ENCODE measurements around the gene HS6ST2.

Gene HS6ST2

GRCh38 chrX:132737743-132738142 lies 220.7 kb downstream of the HS6ST2 start:
- no peak for DNase-seq

GRCh38 chrX:132732236-132732635 lies 226.2 kb downstream of the HS6ST2 start:
- DNase-seq: no peak

DNA sequence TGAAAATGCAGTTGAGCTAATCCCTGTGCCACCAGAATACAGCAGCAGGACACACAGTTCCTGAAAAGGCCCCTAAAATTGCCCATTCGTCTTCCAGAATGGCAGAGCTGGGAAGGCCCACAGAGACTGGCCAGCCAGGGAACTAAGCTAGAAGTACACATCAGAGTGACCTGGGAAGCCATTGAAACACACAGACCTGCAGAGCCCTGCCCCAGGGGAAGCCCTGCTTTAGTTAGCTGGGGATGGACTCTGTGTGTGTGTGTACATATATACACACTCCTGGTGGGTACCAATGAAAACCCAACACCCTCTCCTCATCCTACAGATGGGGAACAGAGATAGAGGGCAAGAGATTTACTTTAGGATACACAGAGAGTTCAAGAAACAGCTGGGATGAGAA lies 227.7 kb downstream of the HS6ST2 start:
- DNase-seq: no peak

GRCh38 chrX:132730266-132730665 lies 228.2 kb downstream of the HS6ST2 start:
- DNase-seq: no peak

- DNase-seq: no peak
Observed at GRCh38 chrX:132728296-132728695, 230.1 kb downstream of the HS6ST2 start.

DNA sequence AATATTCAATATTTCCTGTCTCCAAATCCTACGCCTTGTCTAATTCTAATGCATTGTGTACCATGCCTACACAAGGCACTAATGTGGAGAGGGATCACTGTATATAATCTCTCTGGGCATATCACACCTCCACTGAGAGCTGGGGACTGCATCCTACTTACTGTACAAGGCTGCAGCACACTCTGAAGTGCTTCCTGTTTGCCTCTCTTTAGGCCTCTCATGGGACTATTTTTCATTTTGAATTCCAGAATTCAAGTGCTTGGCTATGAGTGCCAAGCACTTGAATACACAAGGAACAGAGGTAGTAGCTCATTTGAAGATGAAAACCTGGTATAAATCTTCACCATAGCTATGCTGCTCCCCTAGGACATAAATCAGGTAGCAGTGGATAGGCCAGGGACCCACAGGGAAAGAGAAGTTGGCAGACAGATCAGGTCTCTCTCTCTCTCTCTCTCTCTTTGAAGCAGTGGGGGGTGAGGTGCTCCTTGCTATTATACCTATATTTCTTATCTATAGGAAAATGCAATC lies 239.9 kb downstream of the HS6ST2 start:
- no peak for DNase-seq

DNA sequence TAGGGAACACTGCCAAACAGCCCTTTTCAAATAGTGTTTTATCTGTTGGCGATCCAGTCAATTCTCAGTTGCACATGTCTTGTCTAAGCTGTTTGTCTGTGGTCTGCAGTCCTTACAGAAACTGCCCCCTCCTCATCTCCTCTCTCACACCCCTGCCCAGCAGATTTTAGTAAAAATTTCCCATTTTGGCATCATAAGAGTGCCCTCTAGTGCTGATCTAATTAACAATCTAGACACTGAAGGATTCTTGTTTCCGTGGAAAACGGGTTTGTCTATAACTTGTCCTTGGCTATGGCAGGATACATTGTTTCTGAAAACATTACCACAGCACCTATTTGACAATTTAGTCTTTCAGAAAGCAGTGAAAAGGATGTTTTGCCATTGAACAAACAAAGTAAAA lies 242.4 kb downstream of the HS6ST2 start:
- peak; percentile 36 for DNase-seq

DNA sequence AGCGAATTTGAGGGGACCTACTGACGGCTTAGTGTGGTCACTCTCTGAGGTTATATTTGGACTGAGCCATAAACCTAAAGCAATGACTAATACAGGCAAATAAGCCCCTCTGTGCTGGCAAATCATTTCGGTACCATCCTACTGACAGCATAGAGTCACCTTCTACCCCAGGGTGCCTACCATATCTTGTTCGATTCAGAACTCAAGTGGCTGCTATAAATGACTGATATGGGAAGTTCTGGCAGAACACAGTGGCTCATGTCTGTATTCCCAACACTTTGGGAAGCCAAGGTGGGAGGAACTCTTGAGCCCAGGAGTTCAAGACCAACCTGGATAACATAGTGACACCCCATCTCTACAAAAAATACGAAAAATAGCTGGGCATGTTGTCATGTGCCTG lies 243.5 kb downstream of the HS6ST2 start:
- DNase-seq: no peak

DNA sequence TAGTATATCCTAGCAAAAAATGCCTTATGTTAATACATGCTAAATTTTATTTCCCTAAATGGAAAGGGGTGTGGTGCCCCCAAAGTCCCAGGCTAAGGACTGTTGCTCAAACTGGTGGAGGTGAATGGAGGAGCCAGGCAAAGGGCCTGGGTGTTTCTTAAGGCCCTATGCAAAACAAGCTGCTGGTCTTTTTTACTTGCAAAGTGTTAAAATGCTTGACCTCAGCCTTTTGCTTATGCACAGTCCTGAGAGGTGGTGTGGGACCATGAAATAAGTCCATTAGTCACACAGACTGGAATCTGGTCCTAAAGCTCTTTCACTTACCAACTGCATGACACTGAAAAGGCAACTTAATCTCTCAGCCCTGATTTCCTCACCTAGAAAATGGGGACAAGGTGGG lies 246.1 kb downstream of the HS6ST2 start:
- no peak for DNase-seq

GRCh38 chrX:132710656-132711155 lies 247.7 kb downstream of the HS6ST2 start:
- DNase-seq: no peak

GRCh38 chrX:132708529-132708928 lies 249.9 kb downstream of the HS6ST2 start:
- no peak for DNase-seq

DNA sequence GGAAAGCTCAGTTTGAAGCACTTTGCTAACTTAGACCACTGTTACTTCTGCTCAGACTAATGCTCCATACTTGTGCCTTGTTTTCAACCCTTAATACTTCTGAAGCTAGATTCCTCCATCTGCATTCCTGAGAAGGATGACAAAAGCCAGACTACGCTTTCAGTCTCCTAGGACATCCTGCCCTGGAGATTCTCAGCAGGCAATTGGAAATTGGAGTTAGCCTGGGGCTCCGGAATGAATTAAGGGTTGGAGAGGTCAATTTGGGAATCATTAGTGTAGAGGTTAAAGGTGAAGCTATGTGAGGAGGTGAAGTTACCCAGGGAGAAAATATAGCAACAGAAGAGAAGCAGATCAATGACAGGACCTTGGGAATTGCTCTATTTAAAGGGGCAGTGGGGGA lies 253.7 kb downstream of the HS6ST2 start:
- DNase-seq: no peak

- no peak for DNase-seq
Observed at GRCh38 chrX:132694382-132694781, 264.0 kb downstream of the HS6ST2 start.

DNA sequence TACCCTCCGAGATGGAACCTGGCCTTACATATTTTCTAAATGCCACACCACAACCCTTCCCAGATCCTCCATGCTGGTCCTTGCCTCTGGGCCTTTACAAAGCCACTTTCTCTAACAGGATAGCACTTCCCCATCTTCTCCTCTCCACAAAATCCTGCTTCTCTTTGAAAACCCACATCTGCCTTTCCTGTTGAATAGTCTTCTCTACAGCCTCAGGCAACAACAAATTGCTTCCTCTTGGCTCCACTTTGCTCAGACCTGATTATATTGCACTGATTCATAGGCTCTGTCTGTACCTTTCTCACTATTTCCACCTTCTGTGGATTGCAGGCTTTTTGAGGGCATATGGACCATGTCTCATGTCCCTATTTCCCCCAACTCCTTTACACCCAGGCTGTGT lies 265.9 kb downstream of the HS6ST2 start:
- no peak for DNase-seq

- no peak for DNase-seq
Observed at GRCh38 chrX:132692066-132692465, 266.4 kb downstream of the HS6ST2 start.

- DNase-seq: no peak
Observed at GRCh38 chrX:132689612-132690563, 268.5 kb downstream of the HS6ST2 start.

DNA sequence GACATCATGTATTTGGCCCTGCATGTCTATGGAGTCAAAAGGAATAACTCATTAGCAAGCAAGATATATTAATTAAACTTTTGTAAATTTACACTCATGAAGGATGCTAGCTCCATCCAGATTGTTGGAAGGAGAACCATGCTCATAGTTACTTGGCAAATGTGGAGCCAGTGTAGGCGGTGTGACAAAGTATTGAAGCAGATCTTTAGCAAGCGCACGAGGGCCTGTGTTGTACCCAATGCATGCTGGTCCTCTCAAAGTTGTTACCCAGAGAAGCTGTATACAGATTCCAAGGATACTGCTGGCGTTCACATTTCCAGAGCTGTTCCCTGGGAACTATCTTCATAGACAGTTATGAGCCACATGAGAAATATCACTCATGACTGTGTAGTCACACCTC lies 273.2 kb downstream of the HS6ST2 start:
- no peak for DNase-seq

DNA sequence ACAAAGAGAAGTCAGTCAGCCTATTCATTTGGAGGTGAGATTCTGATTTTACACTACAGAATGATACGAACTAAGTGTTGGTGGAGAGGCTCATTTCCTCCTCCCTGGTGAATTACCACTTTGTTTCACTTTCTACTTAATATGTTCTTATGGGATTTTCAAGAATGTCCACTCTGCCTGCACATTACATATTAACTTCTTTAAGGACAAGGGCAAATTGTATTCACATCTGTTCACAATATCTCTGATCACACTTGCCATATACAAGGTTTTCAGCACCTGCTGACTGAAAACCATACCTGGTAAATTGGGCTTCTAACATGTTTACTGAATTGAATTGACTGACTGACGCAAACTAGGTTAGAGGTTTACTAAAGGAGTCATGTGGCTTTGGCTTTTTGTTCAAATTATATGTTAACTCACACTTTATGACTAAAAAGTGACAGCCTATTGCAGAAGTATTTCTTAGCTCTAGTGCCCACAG lies 281.2 kb downstream of the HS6ST2 start:
- no peak for DNase-seq

DNA sequence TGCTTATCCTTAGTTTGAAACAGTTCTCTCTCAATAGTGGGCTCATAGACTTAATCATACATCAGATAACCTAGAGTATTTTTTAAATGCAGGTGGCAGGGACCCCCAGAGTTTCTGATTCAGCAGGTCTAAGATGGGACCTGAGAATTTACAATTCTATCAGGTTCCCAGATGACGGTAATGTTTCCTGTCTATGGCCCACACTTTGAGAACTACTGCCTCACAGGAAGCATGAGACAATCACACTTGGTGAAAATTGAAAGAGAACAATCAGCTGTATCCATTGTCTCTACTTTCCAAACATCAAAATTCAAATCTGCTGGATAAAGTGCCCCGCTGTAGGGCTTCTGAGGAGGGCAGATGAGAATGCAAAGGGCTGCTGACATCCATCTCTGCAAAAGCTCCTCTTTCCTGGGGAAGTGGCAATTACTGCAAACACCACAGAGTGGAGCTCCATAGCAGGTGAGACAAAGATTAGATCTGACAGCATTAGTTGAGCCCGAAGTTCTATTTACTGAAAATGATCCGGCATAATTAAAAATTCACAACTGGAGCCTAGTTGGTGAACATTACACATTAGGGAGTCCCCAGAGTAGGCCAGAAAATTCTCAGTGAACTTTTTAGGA lies 281.8 kb downstream of the HS6ST2 start:
- no peak for DNase-seq

GRCh38 chrX:132676102-132676501 lies 282.3 kb downstream of the HS6ST2 start:
- no peak for DNase-seq

GRCh38 chrX:132673331-132673730 lies 285.1 kb downstream of the HS6ST2 start:
- DNase-seq: no peak

DNA sequence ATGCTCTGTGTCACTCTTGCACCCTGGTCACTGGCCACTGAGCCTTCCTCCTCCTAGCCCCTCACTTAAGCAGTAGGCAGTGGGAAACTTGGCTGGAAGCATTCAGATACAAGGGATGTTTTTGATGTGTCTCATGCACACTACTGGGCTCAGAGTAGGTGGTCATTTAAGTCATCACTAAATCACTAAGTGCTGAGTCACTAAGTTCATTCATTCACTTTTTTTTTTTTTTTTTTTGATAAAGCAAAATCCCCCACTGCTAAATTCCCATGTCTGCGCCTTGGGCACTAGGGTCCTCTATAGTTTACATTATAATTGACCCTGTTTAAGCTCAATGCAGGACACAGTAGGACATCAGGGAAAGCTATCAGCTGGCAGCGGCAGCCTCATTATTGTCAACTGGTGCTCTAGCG lies 287.2 kb downstream of the HS6ST2 start:
- no peak for DNase-seq

DNA sequence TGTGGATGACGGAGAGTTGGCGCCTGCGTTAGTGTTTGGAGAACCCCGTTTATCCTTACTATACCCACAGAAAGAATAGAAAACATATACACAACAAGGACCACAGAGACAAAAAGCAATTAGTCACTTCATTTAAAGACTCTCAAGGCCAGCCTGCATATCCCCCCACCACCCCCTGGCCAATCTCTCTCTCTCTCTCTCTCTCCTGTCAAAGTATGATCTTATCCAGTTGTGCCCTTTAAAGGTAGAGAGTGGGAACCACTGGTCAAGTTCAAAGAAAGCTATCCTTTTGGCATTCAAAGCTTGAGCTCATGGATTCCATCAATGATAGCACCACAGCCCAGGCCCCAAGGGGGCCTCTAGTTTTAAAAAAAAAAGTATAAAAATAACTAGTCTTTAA lies 289.3 kb downstream of the HS6ST2 start:
- no peak for DNase-seq

DNA sequence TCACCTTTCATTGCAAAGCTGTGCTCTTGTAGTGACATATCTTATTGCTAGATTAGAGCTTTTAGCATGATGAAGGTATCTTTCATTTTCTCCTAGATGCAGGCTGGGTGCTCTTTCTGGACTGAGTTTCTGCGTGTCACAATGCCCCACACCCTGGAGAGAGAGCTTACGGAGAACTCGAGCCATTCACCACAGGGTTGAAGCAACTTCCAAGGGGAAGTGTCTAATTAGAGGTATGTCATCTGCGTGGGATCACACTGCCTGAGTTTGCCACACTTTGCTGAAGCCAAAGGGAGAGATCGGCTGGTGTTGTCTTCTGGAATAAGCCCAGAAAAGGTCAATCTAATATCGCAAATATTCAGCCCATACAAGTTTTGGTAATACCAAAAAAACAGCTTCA lies 290.3 kb downstream of the HS6ST2 start:
- no peak for DNase-seq

All from midbrain (tissue), 1 donor.